ENCODE measurements around the gene OR4S1.
"Not testable (repeated sequence)": the region's sequence is repeated elsewhere in the genome, so short reads cannot be mapped to it uniquely, and the experiment has no call there.

The OR4S1 gene

GRCh38 chr11:48305923-48306322 is at the start of gene OR4S1:
Gene OR4S1 (plus strand): TSS chr11:48306223. CDS start chr11:48306223, 0 bp downstream.
- DNase-seq, result no peak

GRCh38 chr11:48261600-48261999 is 44.4 kb upstream of the OR4S1 start:
- no peak for DNase-seq

- no peak for DNase-seq
Measured at GRCh38 chr11:48263423-48263911, 42.6 kb upstream of the OR4S1 start, which contains the start of gene OR4X1. Gene OR4X1 (plus strand): TSS chr11:48263861. CDS start chr11:48263861, 0 bp downstream.

GRCh38 chr11:48270621-48271020 is 35.4 kb upstream of the OR4S1 start:
- no peak for DNase-seq

- no peak for DNase-seq
Measured at GRCh38 chr11:48272606-48273005, 33.4 kb upstream of the OR4S1 start.

- DNase-seq, result peak; percentile 7 to 54
Measured at GRCh38 chr11:48307760-48308386, 1.9 kb downstream of the OR4S1 start.

- DNase-seq, result not testable (repeated sequence)
Measured at GRCh38 chr11:48313590-48313989, 7.6 kb downstream of the OR4S1 start.

- DNase-seq, result not testable (repeated sequence)
Measured at GRCh38 chr11:48319813-48320212, 13.8 kb downstream of the OR4S1 start.

- DNase-seq, result not testable (repeated sequence)
Measured at GRCh38 chr11:48324620-48325019, 18.6 kb downstream of the OR4S1 start, which contains the start of gene OR4C3. Gene OR4C3 (plus strand): TSS chr11:48324920. CDS start chr11:48325022, 102 bp downstream.

GRCh38 chr11:48341466-48341865 is 35.4 kb downstream of the OR4S1 start:
- no peak for DNase-seq

- DNase-seq, result not testable (repeated sequence)
Measured at GRCh38 chr11:48342505-48342904, 36.5 kb downstream of the OR4S1 start.

GRCh38 chr11:48346286-48346685 is 40.3 kb downstream of the OR4S1 start:
- not testable (repeated sequence) for DNase-seq

- DNase-seq, result no peak
Measured at GRCh38 chr11:48354013-48354412, 48.0 kb downstream of the OR4S1 start.

GRCh38 chr11:48354677-48355076 is 48.7 kb downstream of the OR4S1 start:
- no peak for DNase-seq
